Right kidney (tissue), 1 donor: ENCODE data around the gene STXBP1.
A peak's percentile ranks its signal among the peaks of the same experiment; 100 is the strongest.

Experiments used
- DNase-seq: peaks from one replicate; pipeline ENCODE4 v3.0.0-alpha.2; 2016

Gene STXBP1

GRCh38 chr9:127689329-127690000 is 77.4 kb downstream of the STXBP1 start:
- no peak for DNase-seq

- DNase-seq: no peak
These were observed 78.7 kb downstream of the STXBP1 start for GRCh38 chr9:127690735-127691134.

- DNase-seq: no peak
These were observed 80.0 kb downstream of the STXBP1 start for GRCh38 chr9:127692071-127692470.

- no peak for DNase-seq
These were observed 81.1 kb downstream of the STXBP1 start for GRCh38 chr9:127693143-127693542.

- DNase-seq: no peak
These were observed 81.6 kb downstream of the STXBP1 start for GRCh38 chr9:127693697-127694096.

- no peak for DNase-seq
These were observed 83.0 kb downstream of the STXBP1 start for GRCh38 chr9:127694890-127695720.

- DNase-seq: no peak
These were observed 85.5 kb downstream of the STXBP1 start for GRCh38 chr9:127697575-127697974.

- DNase-seq: no peak
These were observed 86.3 kb downstream of the STXBP1 start for GRCh38 chr9:127698386-127698785.

- DNase-seq: peak; percentile 84
These were observed 87.1 kb downstream of the STXBP1 start for GRCh38 chr9:127698985-127699670.

- DNase-seq: no peak
These were observed 88.1 kb downstream of the STXBP1 start for GRCh38 chr9:127700140-127700539.

- DNase-seq: no peak
These were observed 88.6 kb downstream of the STXBP1 start for GRCh38 chr9:127700594-127701255.

GRCh38 chr9:127703289-127703946 is 91.3 kb downstream of the STXBP1 start:
- DNase-seq: no peak

- no peak for DNase-seq
These were observed 93.7 kb downstream of the STXBP1 start for GRCh38 chr9:127705577-127706379.

- DNase-seq: no peak
These were observed 94.8 kb downstream of the STXBP1 start, which contains the start of gene CFAP157 for GRCh38 chr9:127706836-127707241. CFAP157 (plus strand) TSS chr9:127706988; CDS start chr9:127707032, 44 bp downstream.

GRCh38 chr9:127707766-127708165 is 95.7 kb downstream of the STXBP1 start:
- DNase-seq: no peak

GRCh38 chr9:127708952-127709587 is 97.0 kb downstream of the STXBP1 start:
- no peak for DNase-seq

- DNase-seq: no peak
These were observed 98.2 kb downstream of the STXBP1 start for GRCh38 chr9:127710204-127710783.

GRCh38 chr9:127711226-127711701 is 99.2 kb downstream of the STXBP1 start:
- no peak for DNase-seq

- no peak for DNase-seq
These were observed 99.8 kb downstream of the STXBP1 start for GRCh38 chr9:127711831-127712274.

- DNase-seq: no peak
These were observed 100.3 kb downstream of the STXBP1 start for GRCh38 chr9:127712371-127712770.
